Activated CD4-positive, alpha-beta T cell treated with anti-CD3 and anti-CD28 coated beads, Interleukin-2, Interleukin-6, amounts not matched to agents 100 ng/mL and 50 ng/mL, durations not matched to agents 16 hours and 8 hours (primary cell): ENCODE results near the gene MEGF8.

ENCODE experiments used
- DNase-seq: peaks from one replicate; pipeline ENCODE4 v3.0.0-alpha.2; 2020

The MEGF8 gene

DNA sequence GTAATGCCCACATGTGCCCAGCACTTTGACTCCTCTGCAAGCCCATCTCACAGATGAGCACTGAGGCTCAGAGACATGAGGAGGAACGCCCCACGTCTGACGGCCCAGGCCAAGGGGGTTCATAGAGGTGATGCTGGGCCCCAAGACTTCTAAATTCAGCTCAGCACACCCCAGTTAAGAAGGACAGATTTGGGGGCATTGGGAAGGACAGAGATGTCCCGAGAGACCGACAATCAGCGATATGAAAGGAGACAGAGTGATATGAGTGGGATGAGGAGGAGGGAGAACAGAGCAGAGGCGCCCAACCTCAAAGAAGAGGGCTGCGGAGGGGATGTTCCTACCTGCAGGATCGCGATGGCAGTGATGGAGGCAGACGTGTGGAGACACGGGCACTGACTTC, 64.5 kb downstream of the MEGF8 start, which contains the start of gene CNFN:
CNFN (minus strand) TSS at position 399 of the 400 bp plus-strand sequence. CDS start 1,260 bp downstream, outside the sequence.
- no peak for DNase-seq

- DNase-seq: no peak
Measured at GRCh38 chr19:42392165-42392564, 66.7 kb downstream of the MEGF8 start.

GRCh38 chr19:42394751-42395150, 69.3 kb downstream of the MEGF8 start:
- DNase-seq: no peak

DNA sequence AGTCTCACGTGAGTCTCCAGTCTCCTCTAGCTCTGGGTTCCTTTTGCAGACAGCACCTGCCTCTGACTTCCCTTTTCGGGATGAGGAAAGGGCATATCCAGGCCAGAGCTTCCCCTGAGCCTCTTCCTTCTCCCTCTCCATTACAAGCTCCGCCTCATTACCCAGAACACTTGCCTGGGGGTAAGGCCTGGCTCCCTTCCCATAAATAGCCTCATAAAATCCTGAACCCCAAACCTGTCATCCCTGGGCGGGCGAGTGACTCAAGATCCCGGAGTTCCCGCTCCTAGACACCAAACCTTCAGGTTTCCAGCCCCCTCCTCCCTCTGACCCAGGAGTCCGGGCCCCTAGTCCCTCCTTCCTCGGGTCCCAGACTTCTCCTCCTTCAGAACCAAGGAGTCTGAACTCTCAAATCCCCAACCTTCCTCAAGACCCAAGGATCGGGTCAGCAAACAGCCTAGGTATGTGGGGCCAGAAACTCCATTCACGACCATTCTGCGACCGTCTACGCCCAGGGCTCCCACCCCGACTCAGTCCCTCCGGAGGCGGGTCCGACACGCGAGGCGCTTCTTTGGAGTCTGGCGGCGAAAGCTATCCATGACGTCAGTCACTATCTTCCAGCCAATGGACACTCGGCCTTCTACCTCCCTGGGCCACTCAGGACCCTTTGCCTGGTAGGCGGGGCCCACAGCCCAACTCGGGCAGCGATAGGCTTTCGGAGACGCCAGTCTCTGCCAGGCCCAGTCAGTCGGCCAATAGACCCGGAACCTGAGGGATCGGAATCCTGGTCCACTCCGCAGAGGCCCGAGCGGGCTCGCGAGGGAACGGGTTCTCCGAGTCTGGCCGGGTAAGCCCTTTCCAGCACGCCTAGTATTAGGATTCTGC, 71.2 kb downstream of the MEGF8 start:
- peak; percentile 100 for DNase-seq

GRCh38 chr19:42397263-42398166, 72.1 kb downstream of the MEGF8 start:
- no peak for DNase-seq

GRCh38 chr19:42400404-42400803, 75.0 kb downstream of the MEGF8 start:
- DNase-seq: no peak

GRCh38 chr19:42401365-42402303, 76.2 kb downstream of the MEGF8 start:
- DNase-seq: peak; percentile 75

DNA sequence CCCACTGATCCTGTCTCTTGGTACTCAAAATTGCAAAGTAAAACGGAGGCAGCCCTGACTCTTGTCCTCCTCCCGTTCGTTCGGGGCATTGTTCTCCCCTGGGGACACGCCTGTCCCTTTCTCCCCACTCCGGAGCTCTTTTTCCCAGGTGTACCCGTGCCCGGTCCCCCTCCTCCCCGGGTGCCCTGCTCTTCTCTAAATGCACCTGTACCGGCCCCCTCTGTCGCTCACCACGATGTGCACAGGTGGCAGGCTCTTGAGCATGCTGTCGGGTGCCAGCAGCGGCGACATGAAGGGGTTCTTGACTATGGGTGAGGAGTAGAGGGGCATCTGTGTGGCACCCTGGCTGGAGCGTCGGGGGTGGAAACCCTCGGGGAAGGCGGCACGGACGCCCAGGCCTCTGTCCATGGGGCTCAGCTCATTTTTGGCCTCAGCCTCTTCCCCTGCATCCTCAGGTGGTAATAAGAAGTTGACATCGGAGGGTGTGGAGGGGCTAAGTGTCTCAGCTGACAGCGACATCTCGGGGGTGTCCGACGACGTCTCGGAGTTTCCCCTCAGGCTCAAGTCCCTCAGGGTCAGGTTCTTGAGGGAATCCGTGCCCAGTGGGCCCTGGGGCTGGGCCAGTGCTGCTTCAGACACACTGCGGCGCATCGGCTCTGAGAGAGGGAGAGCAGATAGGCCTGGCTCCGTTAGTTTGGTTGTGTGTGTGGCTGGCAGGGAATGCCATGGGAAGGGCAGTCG, 77.1 kb downstream of the MEGF8 start:
- no peak for DNase-seq

DNA sequence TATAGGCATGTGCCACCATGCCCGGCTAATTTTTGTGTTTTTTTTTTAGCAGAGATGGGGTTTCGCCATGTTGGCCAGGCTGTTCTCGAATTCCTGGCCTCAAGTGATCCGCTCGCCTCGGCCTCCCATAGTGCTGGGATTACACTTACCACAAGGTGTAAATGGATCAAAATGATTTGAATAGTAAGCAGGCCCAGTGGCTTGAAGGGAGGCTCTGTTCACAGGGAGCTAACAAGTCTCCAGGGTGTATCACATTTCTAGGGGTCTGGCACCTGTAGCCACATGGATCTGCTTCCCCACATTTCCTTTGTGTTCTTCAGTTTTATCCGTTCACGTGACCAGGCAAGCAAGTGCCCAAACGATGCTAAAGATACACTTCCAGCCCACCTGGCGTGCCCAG, 78.2 kb downstream of the MEGF8 start:
- DNase-seq: no peak

GRCh38 chr19:42406111-42406510, 80.7 kb downstream of the MEGF8 start:
- DNase-seq: no peak

DNA sequence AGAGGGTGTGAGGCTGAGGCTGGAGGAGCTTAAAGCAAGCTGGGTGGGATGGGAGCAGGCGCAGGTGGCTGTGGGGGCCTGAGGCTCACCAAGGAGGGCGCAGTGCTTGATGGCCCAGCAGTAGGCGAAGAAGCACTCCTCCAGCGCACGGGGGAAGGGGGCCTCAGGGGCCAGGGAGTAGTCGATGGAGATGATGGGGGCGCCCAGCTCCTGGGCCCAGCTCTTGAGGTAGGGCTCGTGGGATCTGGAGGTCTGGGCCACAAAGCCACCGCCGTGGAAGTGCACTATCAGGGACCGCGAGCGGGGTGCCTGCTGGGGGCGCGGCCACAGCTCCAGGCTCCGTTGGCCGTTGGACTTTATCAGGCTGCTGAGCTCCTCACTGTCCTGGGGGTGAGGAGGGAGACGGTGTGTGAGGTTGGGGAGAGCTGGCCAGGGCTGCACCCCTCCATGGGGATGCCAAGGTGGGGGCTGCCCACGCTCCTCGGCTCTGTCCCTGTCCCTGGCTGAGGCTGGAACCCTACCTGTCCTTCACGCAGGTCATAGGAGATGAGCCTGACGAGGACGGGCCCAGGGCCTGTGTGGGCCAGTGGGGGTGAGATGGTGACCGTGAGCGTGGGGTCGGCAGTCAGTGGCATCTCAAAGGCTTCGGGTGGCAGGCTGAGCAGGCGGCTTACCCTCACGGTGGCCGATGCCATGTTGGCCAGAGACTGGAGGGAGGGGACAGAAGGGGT, 81.8 kb downstream of the MEGF8 start:
- no peak for DNase-seq

DNA sequence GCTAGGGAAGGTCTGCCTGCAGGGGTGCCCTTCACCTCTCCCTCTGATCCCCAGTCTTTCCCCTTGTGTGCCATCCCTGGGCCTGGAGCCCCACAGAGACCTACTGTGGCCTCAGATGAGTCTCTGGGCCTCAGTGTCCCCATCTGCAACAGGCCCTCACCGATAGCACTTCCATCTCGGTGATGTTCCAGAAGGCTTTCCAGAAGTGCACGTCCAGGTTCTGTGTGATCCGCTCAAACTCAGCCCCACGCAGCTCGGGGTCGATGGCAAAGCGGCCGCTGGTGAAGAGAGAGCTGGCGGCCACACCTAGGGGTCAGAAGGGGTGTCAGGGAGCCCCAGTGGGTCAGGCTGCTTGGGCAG, 82.4 kb downstream of the MEGF8 start:
- DNase-seq: no peak

GRCh38 chr19:42409477-42409876, 84.0 kb downstream of the MEGF8 start:
- DNase-seq: no peak

DNA sequence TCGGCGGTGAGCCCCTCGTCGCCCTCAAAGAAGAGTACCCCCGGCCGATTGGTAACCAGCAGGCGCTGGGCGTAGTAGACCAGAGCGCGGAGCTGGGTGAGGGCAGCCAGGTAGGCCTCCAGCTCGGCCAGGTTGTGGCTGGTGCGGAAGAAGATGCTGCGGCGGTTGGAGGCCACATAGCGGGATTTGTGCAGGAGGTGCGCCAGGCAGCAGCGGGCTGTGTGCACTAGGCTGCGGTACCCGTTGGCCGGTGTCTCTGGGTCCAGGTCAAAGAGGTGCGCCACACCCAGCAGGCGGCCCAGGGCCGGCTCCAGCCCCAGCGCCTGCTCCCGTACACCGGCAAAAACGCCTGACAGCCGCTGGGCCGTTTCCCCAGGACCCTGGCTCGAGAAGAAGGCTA, 84.9 kb downstream of the MEGF8 start:
- no peak for DNase-seq

DNA sequence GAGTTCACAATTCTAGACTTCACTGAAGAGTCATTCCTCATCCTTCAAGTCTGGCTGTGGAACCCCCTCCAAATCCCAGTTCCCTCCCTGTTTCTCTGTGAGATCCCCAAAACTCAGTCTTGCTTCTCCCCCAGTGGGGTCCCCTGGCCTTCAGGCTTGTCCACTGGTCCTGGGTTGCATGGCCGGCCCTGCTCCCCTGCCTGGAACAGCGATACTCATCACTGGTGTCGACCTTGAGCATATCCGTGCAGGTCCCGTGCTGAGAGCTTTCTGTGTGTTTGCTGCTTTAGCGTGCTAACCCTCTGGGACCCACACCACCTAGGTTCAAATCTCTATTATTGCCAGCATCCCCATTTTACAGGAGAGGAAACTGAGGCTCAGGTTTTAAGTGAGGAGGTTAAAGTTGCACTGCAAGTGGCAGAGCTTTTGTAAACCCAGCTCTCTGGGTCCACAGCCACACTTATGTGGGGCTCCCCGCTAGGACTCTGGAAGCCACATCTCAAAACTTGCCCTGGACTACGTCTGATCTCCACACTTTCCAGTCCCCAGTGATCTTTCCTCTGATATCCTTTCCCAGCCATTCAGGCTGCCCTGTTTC, 86.2 kb downstream of the MEGF8 start:
- DNase-seq: no peak

GRCh38 chr19:42412227-42412626, 86.8 kb downstream of the MEGF8 start:
- no peak for DNase-seq

DNA sequence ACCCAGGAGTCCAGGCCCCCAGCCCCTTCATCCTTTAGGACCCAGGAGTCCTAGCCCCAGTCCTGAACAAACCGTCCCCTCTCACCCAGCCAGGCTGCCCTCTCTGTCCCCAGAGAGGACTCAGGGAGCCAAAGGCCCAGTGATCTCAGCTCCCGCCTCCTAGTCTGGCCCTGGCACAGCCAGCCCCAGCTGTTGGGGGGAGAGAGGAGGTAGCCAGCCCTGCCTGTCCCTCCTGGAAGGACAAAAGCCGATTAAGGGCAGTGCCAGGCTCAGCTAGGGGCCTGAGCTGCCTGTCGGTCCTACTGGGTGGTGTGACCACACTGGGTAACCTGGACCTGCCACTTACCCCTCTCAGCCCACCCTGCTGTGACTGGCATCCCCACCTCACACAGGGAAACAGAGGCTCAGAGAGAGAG, 87.2 kb downstream of the MEGF8 start:
- no peak for DNase-seq

GRCh38 chr19:42419309-42419708, 93.9 kb downstream of the MEGF8 start:
- no peak for DNase-seq

GRCh38 chr19:42420055-42420544, 94.7 kb downstream of the MEGF8 start:
- peak; percentile 85 for DNase-seq

- no peak for DNase-seq
Measured at GRCh38 chr19:42421101-42421500, 95.7 kb downstream of the MEGF8 start.
